Stomach smooth muscle (tissue), 2 donors: ENCODE data around the gene KLK2.

Source experiments
- H3K27ac ChIP-seq: one replicate; pipeline ENCODE4 v1.7.0; 2013; ENCODE audit warnings: mild to moderate bottlenecking, low read length, inconsistent platforms
- H3K27me3 ChIP-seq, 2 donors: one replicate each; pipeline ENCODE4 v1.7.0; 2013; ENCODE audit warnings: low read length in 2 of 2; ENCODE audit not compliant: insufficient read depth in 2 of 2, control insufficient read depth in 1 of 2
- H3K36me3 ChIP-seq, 2 donors: one replicate each; pipeline ENCODE4 v1.7.0; 2013; ENCODE audit warnings: low read length in 2 of 2; ENCODE audit not compliant: control insufficient read depth in 2 of 2, insufficient read depth in 2 of 2
- H3K4me1 ChIP-seq: one replicate; pipeline ENCODE4 v1.7.0; 2013; ENCODE audit warnings: low read length; ENCODE audit not compliant: control insufficient read depth, insufficient read depth
- H3K4me3 ChIP-seq, 2 donors: one replicate each; pipeline ENCODE4 v1.7.0; 2013; ENCODE audit warnings: low read length in 2 of 2
- H3K9ac ChIP-seq, 2 donors: one replicate each; pipeline ENCODE4 v1.7.0; 2013; ENCODE audit warnings: low read length in 2 of 2, mild to moderate bottlenecking in 1 of 2
- H3K9me3 ChIP-seq, 2 donors: one replicate each; pipeline ENCODE4 v1.7.0; 2013; ENCODE audit warnings: low read length in 2 of 2; ENCODE audit not compliant: control insufficient read depth in 2 of 2
- donor health status: healthy.
- donor health status: Pancreatic carcinoma.

The KLK2 gene

DNA sequence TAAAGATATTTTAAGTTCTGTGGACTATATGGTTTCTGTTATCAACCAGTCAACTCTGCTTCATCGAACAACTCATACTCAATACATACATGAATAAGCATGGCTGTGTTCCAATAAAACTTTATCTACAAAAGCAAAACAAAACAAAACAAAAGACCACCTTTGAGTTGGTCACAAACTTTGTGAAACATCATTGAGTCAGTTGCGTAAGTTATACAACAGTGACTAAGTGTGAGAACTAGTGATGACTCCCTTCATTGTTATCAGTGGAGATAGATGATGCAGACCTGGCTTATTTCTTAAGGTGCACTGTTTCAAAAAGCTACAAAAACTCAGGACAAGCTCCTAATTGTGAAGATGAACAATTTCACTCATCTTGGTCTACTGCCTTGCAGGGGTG is 52.5 kb downstream of the KLK2 start:
- H3K27me3 ChIP-seq: peaks cover 18 to 22% of the 10 kb centered on the region in 2 donors
- H3K4me3 ChIP-seq: no peak overlapping the region
- H3K9me3 ChIP-seq: no peaks in the 10 kb centered on the region
- no peak overlapping the region for H3K9ac ChIP-seq
- H3K36me3 ChIP-seq: no peaks in the 10 kb centered on the region
- no peak overlapping the region for H3K27ac ChIP-seq
- peaks cover 2% of the 10 kb centered on the region for H3K4me1 ChIP-seq

DNA sequence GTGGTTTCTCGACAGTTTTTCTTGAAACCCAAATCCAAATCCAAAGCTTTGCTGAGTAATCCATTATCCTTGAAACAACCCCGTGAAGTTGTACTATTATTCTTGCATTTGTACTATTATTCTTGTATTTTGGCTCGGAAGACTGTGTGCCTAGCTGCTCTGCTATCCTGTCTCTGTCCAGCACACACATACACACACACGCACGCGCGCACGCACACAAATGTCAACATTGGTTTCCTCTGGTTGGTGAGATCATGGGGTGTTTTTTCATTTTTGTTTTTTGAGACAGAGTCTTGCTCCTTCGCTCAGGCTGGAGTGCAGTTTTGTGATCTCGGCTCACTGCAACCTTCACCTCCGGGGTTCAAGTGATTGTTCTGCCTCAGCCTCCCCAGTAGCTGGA is 52.9 kb downstream of the KLK2 start:
- H3K4me3 ChIP-seq: no peak overlapping the region
- H3K4me1 ChIP-seq: peaks cover 2% of the 10 kb centered on the region
- H3K27me3 ChIP-seq: peaks cover 18 to 22% of the 10 kb centered on the region in 2 donors
- no peak overlapping the region for H3K9ac ChIP-seq
- no peaks in the 10 kb centered on the region for H3K9me3 ChIP-seq
- H3K27ac ChIP-seq: no peak overlapping the region
- H3K36me3 ChIP-seq: no peaks in the 10 kb centered on the region

DNA sequence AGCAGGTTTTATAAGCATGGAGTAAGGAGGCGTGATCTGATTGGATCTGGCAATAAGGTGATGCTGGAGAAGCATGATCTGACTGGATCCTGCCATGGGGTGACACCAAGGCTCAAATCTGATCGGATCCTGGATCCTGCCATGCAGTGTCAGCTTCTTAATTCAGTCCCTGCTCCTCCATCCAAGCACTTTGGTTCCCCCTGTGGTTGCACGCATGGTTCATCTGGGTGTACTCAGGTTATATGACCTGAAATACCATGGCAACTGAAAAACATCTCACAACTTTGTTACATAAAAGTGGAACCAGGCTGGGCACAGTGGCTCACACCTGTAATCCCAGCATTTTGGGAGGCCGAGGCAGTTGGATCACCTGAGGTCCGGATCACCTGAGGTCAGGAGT is 55.6 kb downstream of the KLK2 start:
- Histone ChIP-seq H3K9ac (no peak overlapping the region), H3K27me3 (peaks cover 15 to 18% of the 10 kb centered on the region in 2 donors), H3K27ac (no peak overlapping the region), H3K4me3 (no peak overlapping the region), H3K4me1 (no peaks in the 10 kb centered on the region), H3K9me3 (no peaks in the 10 kb centered on the region), H3K36me3 (no peaks in the 10 kb centered on the region)
